Measurements from ENCODE around the gene DOK3.

GRCh38 chr5:177482359-177482795, 27.2 kb downstream of the DOK3 start:
- TF ChIP-seq, protein P1, sequence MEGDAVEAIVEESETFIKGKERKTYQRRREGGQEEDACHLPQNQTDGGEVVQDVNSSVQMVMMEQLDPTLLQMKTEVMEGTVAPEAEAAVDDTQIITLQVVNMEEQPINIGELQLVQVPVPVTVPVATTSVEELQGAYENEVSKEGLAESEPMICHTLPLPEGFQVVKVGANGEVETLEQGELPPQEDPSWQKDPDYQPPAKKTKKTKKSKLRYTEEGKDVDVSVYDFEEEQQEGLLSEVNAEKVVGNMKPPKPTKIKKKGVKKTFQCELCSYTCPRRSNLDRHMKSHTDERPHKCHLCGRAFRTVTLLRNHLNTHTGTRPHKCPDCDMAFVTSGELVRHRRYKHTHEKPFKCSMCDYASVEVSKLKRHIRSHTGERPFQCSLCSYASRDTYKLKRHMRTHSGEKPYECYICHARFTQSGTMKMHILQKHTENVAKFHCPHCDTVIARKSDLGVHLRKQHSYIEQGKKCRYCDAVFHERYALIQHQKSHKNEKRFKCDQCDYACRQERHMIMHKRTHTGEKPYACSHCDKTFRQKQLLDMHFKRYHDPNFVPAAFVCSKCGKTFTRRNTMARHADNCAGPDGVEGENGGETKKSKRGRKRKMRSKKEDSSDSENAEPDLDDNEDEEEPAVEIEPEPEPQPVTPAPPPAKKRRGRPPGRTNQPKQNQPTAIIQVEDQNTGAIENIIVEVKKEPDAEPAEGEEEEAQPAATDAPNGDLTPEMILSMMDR (IDR thresholded peaks at IDR 0.05), result no peak
- TF ChIP-seq EP300 (IDR thresholded peaks at IDR 0.05; ENCODE audit: low read depth), result no peak
- TF ChIP-seq POLR2A (IDR thresholded peaks at IDR 0.05), result no peak
- TF ChIP-seq POLR2AphosphoS5 (IDR thresholded peaks at IDR 0.05), result no peak

Measured in transverse colon (tissue), 4 donors.